Ovary (tissue), 9 donors: ENCODE results near the gene GRK3. TPM values are rescaled to one million over a fixed set of nuclear protein-coding genes. Genes with fewer than 3 reads are reported as not detected.

Source experiments
- DNase-seq, 5 donors: peaks; one replicate each; pipeline ENCODE4 v3.0.0-alpha.2; 2019 to 2020
- H3K27ac ChIP-seq, 2 donors: fragments of 200-600 bp; one replicate each; pipeline versions ENCODE4 v1.5.1 to v1.8.0; 2019 to 2022
- H3K27me3 ChIP-seq: fragments of 200-600 bp; one replicate; pipeline ENCODE4 v1.8.0; 2022
- H3K36me3 ChIP-seq: fragments of 200-600 bp; sonication (generic); one replicate; pipeline ENCODE4 v1.5.1; 2019
- H3K4me1 ChIP-seq: one replicate; pipeline ENCODE4 v1.8.1; 2013; ENCODE audit warnings: mild to moderate bottlenecking, moderate library complexity; ENCODE audit not compliant: insufficient read depth
- H3K4me3 ChIP-seq: fragments of 200-600 bp; sonication (generic); one replicate; pipeline ENCODE4 v1.5.1; 2017
- H3K9me3 ChIP-seq, 2 donors: fragments of 200-600 bp in 1 of 2; sonication (generic) in 1 of 2; one replicate each; pipeline versions ENCODE4 v1.5.1 to v1.8.1; 2013 to 2019; ENCODE audit warnings: mild to moderate bottlenecking in 1 of 2, moderate library complexity in 1 of 2
- EP300 ChIP-seq: sonication (generic); formaldehyde crosslinking; IDR thresholded peaks from one replicate; pipeline ENCODE4 v1.6.1; 2017; ENCODE audit warnings: antibody characterized with exemption
- POLR2A ChIP-seq: fragments of 450-650 bp; IDR thresholded peaks from one replicate; pipeline ENCODE4 v1.6.1; 2017; ENCODE audit warnings: antibody characterized with exemption, mild to moderate bottlenecking, moderate library complexity
- WGBS, 3 donors: extraction: QIAGEN DNeasy Blood & Tissue Kit in 1 of 3; methylation state at CpG; one replicate each; pipeline versions ENCODE4 v1.1.5 to v1.1.7; 2013 to 2017; 5-methylcytosine and 5-hydroxymethylcytosine counted together
- intact Hi-C, 4 donors: fragments of 100-400 bp; cut with DNase I; formaldehyde crosslinking; loops; one replicate each; pipeline versions ENCODE4 v1.11.0 to v1.15.1; 2022 to 2023
- polyA plus RNA-seq, 2 donors: library from polyadenylated mRNA; stranded (reverse); fragments of 200-250 nt in 1 of 2; fragments of 350-450 nt in 1 of 2; fragmentation: Illumina TruSeq in 1 of 2; extraction: RNeasy Lipid Tissue Mini Kit (QIAGEN cat#74804) in 1 of 2; gene quantifications; one replicate each; pipeline ENCODE4 v1.2.3, GENCODE V29; 2013 to 2014
- total RNA-seq, 7 donors: library from RNA; depleted of rRNA in 2 of 7; stranded (reverse); fragments of >200 nt in 2 of 7; fragmentation: NEBNext Ultra II Directional in 3 of 7; extraction: Animal tissue kit (Norgen Biotek cat#: 25700) in 3 of 7; gene quantifications; one replicate each; pipeline versions ENCODE4 v1.1.0 to v1.2.4, GENCODE V29; 2016 to 2023
- TF ChIP-seq, protein P1 (sequence below), 3 donors: fragments of 450-650 bp in 2 of 3; fragments of 200-600 bp in 1 of 3; IDR thresholded peaks; one replicate each; pipeline versions ENCODE4 v1.5.1 to v1.8.0; 2016 to 2022; ENCODE audit warnings: antibody characterized with exemption in 3 of 3, mild to moderate bottlenecking in 1 of 3
- donor health status: DM: no; HTN: no; CAD: no; lungs with moderate emphysema.
- donor health status: DM: no; HTN: no; CAD: no.
- donor health status: Bipolar disorder and iron deficiency.
- donor health status: DM: yes; HTN: yes; CAD: no.
- donor health status: DM: no; HTN: no; CAD: no.
- donor health status: DM: yes; HTN: yes; CAD: no.

GRK3 gene
- total and polyA plus RNA-seq, 9 donors = 1.0 to 14.8 (median 9.4) TPM

GRCh38 chr22:25753252-25753651 is 188.8 kb downstream of the GRK3 start:
- Histone ChIP-seq H3K27ac (no peak overlapping the region), H3K27me3 (no peaks in the 10 kb centered on the region), H3K4me1 (no peaks in the 10 kb centered on the region), H3K4me3 (no peak overlapping the region), H3K9me3 (no peaks in the 10 kb centered on the region), H3K36me3 (no peaks in the 10 kb centered on the region)
- 87 to 89% (median 88%) methylated on average over 14 of the region's 14 CpGs for WGBS, 3 donors
- intact Hi-C loops = no loop called here
- DNase-seq = no peak
- TF ChIP-seq POLR2A (no peak), EP300 (no peak)
- TF ChIP-seq, protein P1, sequence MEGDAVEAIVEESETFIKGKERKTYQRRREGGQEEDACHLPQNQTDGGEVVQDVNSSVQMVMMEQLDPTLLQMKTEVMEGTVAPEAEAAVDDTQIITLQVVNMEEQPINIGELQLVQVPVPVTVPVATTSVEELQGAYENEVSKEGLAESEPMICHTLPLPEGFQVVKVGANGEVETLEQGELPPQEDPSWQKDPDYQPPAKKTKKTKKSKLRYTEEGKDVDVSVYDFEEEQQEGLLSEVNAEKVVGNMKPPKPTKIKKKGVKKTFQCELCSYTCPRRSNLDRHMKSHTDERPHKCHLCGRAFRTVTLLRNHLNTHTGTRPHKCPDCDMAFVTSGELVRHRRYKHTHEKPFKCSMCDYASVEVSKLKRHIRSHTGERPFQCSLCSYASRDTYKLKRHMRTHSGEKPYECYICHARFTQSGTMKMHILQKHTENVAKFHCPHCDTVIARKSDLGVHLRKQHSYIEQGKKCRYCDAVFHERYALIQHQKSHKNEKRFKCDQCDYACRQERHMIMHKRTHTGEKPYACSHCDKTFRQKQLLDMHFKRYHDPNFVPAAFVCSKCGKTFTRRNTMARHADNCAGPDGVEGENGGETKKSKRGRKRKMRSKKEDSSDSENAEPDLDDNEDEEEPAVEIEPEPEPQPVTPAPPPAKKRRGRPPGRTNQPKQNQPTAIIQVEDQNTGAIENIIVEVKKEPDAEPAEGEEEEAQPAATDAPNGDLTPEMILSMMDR (IDR thresholded peaks at IDR 0.05) = no peak

DNA sequence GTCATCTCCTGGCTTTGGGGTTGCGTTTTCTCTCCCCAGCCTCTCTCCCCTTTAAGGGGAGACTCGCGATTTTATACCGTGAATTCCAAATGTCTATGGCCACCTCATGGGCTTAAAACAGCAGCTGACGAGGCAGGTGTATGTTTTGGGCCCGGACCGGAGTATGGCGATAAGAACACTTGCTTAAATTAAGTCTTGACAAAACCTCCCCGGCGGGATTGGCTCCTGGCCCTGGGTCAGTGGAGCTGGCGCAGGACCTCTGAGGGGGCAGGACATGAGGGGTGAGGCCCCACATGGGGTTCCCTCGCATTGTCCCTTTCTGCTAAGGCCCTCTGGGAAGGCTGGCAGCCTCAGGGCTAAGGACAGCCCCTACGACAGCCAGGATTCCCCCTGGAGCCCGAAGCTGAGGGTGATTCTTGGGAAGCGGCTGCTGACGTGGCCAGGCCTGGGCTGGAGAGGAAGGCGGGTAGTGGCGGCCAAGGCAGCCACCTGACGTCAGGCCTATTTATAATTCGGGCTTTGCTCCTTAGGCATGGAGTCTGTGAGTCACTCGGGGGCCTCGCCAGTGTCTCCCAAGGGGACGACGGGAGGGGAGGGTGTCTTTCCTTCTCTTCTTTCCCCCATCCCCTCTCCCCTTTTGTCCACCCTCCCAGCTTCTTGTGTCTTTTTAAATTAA is 190.2 kb downstream of the GRK3 start:
- TF ChIP-seq, protein P1 (IDR thresholded peaks at IDR 0.05) = no peak
- TF ChIP-seq EP300 (no peak), POLR2A (no peak)
- H3K4me1 ChIP-seq = no peaks in the 10 kb centered on the region
- H3K4me3 ChIP-seq = no peak overlapping the region
- H3K27me3 ChIP-seq = no peaks in the 10 kb centered on the region
- intact Hi-C loops = no loop called here
- no peaks in the 10 kb centered on the region for H3K36me3 ChIP-seq
- peak in 1 of 5 donors; percentile 44 for DNase-seq
- no peaks in the 10 kb centered on the region for H3K9me3 ChIP-seq
- 63 to 76% (median 74%) methylated on average over 24 of the region's 24 CpGs for WGBS, 3 donors
- no peak overlapping the region for H3K27ac ChIP-seq

GRCh38 chr22:25757686-25758085 is 193.2 kb downstream of the GRK3 start:
- Histone ChIP-seq H3K36me3 (no peaks in the 10 kb centered on the region), H3K4me3 (no peak overlapping the region), H3K4me1 (no peaks in the 10 kb centered on the region), H3K27ac (no peak overlapping the region), H3K27me3 (no peaks in the 10 kb centered on the region), H3K9me3 (no peaks in the 10 kb centered on the region)
- 66 to 74% (median 72%) methylated on average over 3 of the region's 3 CpGs for WGBS, 3 donors
- intact Hi-C loops = no loop called here
- no peak for TF ChIP-seq EP300
- TF ChIP-seq POLR2A = no peak
- TF ChIP-seq, protein P1 (IDR thresholded peaks at IDR 0.05) = no peak
- no peak for DNase-seq

DNA sequence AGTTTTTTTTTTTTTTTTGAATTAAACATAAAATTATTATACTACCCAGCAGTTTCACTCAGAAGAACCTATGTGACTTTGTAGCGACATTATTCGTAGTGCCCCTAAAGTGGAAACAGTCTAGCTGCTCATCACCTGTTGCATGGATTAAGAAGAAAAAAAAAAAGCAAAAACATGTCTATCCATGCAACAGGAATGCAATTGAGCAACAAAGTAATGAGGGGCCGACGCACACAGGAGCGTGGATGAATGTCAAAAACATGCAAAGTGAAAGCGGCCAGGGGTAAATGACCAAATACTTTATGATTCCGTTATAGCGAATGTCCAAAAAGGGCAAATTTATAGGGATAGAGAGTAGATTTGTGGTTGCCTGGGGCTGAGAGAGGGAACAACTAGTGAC is 193.8 kb downstream of the GRK3 start:
- Histone ChIP-seq H3K4me3 (no peak overlapping the region), H3K9me3 (no peaks in the 10 kb centered on the region), H3K36me3 (no peaks in the 10 kb centered on the region), H3K27ac (no peak overlapping the region), H3K4me1 (no peaks in the 10 kb centered on the region), H3K27me3 (no peaks in the 10 kb centered on the region)
- intact Hi-C loops = no loop called here
- no peak for DNase-seq
- TF ChIP-seq EP300 (no peak), POLR2A (no peak)
- TF ChIP-seq, protein P1 (IDR thresholded peaks at IDR 0.05) = no peak
- WGBS, 3 donors = 83 to 92% (median 90%) methylated on average over 8 of the region's 8 CpGs
